A673 (cell line): Measurements from ENCODE around the gene RABGAP1L.

Experiments
- CTCF ChIP-seq: fragments of 300-800, 200-600 bp; sonication (generic); conservative IDR thresholded peaks from 2 replicates; pipeline ENCODE4 v1.5.1; 2017; ENCODE audit warnings: low read depth, mild to moderate bottlenecking, antibody characterized with exemption, low read length, moderate library complexity, mixed read lengths
- EZH2 ChIP-seq: fragments of 200-600 bp; sonication (generic); IDR thresholded peaks from 2 replicates; pipeline ENCODE4 v1.6.1; 2017; ENCODE audit warnings: borderline replicate concordance, low read depth, mild to moderate bottlenecking, mixed read lengths, antibody characterized with exemption, low read length; ENCODE audit not compliant: poor library complexity, severe bottlenecking

- TF ChIP-seq EZH2, result no peak
- TF ChIP-seq CTCF, result no peak
Measured at GRCh38 chr1:174123843-174124242, 35.5 kb upstream of the RABGAP1L start.
